A673 (cell line): ENCODE results near the gene TAL2. TPM values are rescaled to one million over a fixed set of nuclear protein-coding genes. Genes with fewer than 3 reads are reported as not detected.

Experiments used
- BruUV-seq: library from RNA; stranded (reverse); fragments of 400-500 nt; replicated peaks from 2 replicates; lab custom pipeline; 2021; lab: Mats Ljungman, UMichigan
- CTCF ChIA-PET: fragments of 300-600 bp; sonication (Branson Sonifier 250); formaldehyde crosslinking; loops from one replicate; lab custom pipeline; 2022; ENCODE audit warnings: antibody characterized with exemption; lab: Charles Lee
- POLR2A ChIA-PET: fragments of 300-600 bp; sonication (Branson Sonifier 250); formaldehyde crosslinking; loops from one replicate; lab custom pipeline; 2022; ENCODE audit warnings: antibody characterized with exemption; ENCODE audit not compliant: low non-redundant PET; lab: Charles Lee
- DNase-seq: peaks from one replicate; pipeline ENCODE4 v3.0.0-alpha.2; 2015; ENCODE audit warnings: low spot score
- H3K27ac ChIP-seq: fragments of 200-600 bp; sonication (generic); 2 replicates; pipeline ENCODE4 v1.5.1; 2016; ENCODE audit warnings: mixed run types, low read depth, mild to moderate bottlenecking, mixed read lengths, antibody characterized with exemption, low read length; ENCODE audit not compliant: poor library complexity, severe bottlenecking
- H3K27me3 ChIP-seq: fragments of 200-600 bp; sonication (generic); replicated peaks from 2 replicates; pipeline ENCODE4 v1.6.1; 2017; ENCODE audit warnings: mixed run types, low read depth, mild to moderate bottlenecking, mixed read lengths, antibody characterized with exemption, low read length; ENCODE audit not compliant: insufficient read depth, poor library complexity
- H3K36me3 ChIP-seq: fragments of 200-600 bp; sonication (generic); 2 replicates; pipeline ENCODE4 v1.6.1; 2016; ENCODE audit warnings: mixed run types, mild to moderate bottlenecking, mixed read lengths, antibody characterized with exemption, low read length; ENCODE audit not compliant: insufficient read depth, poor library complexity, severe bottlenecking
- H3K4me1 ChIP-seq: fragments of 200-600 bp; sonication (generic); 2 replicates; pipeline ENCODE4 v1.6.1; 2017; ENCODE audit warnings: mixed run types, mild to moderate bottlenecking, mixed read lengths, antibody characterized with exemption, low read length; ENCODE audit not compliant: insufficient read depth, poor library complexity, severe bottlenecking
- H3K4me3 ChIP-seq: fragments of 200-600 bp; sonication (generic); 2 replicates; pipeline ENCODE4 v1.5.1; 2016; ENCODE audit warnings: low read depth, mixed run types, mild to moderate bottlenecking, mixed read lengths, low read length; ENCODE audit not compliant: poor library complexity, severe bottlenecking
- H3K9me3 ChIP-seq: fragments of 200-600 bp; sonication (generic); 2 replicates; pipeline ENCODE4 v1.6.1; 2016; ENCODE audit warnings: mixed run types, low read depth, mild to moderate bottlenecking, mixed read lengths, antibody characterized with exemption, low read length; ENCODE audit not compliant: poor library complexity, severe bottlenecking
- EZH2 ChIP-seq: fragments of 200-600 bp; sonication (generic); IDR thresholded peaks from 2 replicates; pipeline ENCODE4 v1.6.1; 2017; ENCODE audit warnings: borderline replicate concordance, low read depth, mild to moderate bottlenecking, mixed read lengths, antibody characterized with exemption, low read length; ENCODE audit not compliant: poor library complexity, severe bottlenecking
- intact Hi-C: fragments of 100-400 bp; cut with micrococcal nuclease; formaldehyde crosslinking; loops from one replicate; pipeline ENCODE4 v1.10.0; 2022; ENCODE audit not compliant: unreplicated experiment
- total RNA-seq: library from RNA; stranded (reverse); gene quantifications from 2 replicates; pipeline ENCODE4 v1.2.3, GENCODE V29; 2021
- TF ChIP-seq, protein P1 (sequence below): fragments of 300-800, 200-600 bp; sonication (generic); conservative IDR thresholded peaks from 2 replicates; pipeline ENCODE4 v1.5.1; 2017; ENCODE audit warnings: low read depth, mild to moderate bottlenecking, antibody characterized with exemption, low read length, moderate library complexity, mixed read lengths

The TAL2 gene
- total RNA-seq, 1 experiment from 2014 or later = not detected

DNA sequence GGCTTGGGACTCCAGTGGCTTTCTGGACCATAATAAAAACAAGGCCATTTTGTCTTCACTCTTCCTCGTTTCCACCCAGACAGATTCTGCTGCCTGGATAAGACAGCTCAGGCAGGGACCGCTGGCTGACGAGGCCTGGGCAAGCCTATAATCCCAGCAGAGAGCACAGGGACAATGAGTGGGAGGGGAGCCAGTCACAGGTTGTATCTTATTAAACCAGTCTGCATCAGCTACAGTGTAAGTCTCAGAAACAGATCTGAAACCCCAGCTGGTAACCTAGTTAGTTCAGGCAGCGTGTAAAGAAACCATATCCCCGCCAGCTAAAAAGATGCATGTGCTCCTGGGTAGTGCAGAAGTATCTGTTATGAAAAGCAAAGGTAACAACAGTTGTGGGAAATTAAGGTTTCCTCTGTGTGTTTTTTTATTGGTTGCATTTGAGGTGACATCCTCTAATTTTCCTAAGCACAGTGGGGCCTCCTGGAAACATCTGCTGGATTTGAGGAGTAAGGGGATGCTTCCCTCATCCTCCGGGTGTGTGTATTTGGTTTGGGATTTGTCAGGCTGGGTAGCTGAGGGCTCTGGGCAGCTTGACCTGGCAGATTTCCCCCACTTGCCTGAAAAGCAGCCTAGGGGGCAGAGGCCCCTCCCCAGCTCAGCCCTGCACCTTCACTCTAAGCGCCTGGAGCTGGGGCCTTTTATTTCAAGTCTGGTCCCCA is 15.2 kb upstream of the TAL2 start:
- no peaks in the 10 kb centered on the region for H3K36me3 ChIP-seq
- H3K4me3 ChIP-seq = no peak overlapping the region
- no peaks in the 10 kb centered on the region for H3K9me3 ChIP-seq
- intact Hi-C loops = no loop called here
- TF ChIP-seq, protein P1, sequence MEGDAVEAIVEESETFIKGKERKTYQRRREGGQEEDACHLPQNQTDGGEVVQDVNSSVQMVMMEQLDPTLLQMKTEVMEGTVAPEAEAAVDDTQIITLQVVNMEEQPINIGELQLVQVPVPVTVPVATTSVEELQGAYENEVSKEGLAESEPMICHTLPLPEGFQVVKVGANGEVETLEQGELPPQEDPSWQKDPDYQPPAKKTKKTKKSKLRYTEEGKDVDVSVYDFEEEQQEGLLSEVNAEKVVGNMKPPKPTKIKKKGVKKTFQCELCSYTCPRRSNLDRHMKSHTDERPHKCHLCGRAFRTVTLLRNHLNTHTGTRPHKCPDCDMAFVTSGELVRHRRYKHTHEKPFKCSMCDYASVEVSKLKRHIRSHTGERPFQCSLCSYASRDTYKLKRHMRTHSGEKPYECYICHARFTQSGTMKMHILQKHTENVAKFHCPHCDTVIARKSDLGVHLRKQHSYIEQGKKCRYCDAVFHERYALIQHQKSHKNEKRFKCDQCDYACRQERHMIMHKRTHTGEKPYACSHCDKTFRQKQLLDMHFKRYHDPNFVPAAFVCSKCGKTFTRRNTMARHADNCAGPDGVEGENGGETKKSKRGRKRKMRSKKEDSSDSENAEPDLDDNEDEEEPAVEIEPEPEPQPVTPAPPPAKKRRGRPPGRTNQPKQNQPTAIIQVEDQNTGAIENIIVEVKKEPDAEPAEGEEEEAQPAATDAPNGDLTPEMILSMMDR = no peak
- no peak for TF ChIP-seq EZH2
- no peaks in the 10 kb centered on the region for H3K4me1 ChIP-seq
- BruUV-seq = no TSS peak
- ChIA-PET CTCF (no interaction called here), POLR2A (no interaction called here)
- no peak for DNase-seq
- no peaks in the 10 kb centered on the region for H3K27me3 ChIP-seq
- H3K27ac ChIP-seq = no peak overlapping the region

DNA sequence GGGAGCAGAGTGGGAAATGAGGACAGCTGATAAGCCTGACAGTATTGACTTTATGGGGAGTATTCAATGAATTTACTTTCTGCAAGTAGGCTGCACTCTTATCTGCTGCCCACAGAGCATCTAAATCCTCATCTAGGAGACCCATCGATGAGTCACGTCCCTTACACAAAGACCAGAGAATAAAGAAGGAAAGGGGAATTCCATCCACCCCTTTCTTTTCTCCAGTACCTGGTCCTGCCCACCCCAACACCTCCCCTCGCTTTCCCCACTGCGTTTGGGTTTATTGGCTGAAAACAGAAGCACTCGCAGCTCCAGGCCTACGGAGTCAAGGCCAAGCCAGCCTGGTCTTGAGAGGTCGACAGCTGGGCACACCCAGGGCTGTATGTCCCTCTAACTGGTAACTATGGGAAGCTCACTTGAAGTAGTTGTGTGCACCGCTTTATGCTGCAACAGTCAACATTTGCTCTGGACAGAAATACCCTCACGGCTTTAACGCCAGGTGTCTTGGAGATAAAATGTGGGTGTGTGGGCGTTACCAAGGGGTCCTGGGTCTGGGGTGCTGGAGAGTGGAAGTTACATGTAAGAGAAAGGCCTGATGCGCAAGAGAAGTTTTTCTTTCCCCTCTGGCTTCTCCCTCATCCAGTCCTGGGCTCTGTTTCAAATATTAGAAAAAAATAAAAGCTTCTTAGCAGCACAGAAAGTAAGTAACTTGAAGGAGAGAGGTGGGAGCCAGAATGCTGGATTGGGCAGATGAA is 14.5 kb upstream of the TAL2 start:
- Histone ChIP-seq H3K4me1 (no peaks in the 10 kb centered on the region), H3K9me3 (no peaks in the 10 kb centered on the region), H3K36me3 (no peaks in the 10 kb centered on the region), H3K27me3 (no peaks in the 10 kb centered on the region), H3K27ac (no peak overlapping the region), H3K4me3 (no peak overlapping the region)
- CTCF ChIA-PET = no interaction called here
- no peak for TF ChIP-seq EZH2
- TF ChIP-seq, protein P1 = no peak
- BruUV-seq = no TSS peak
- intact Hi-C loops = no loop called here
- POLR2A ChIA-PET = no interaction called here
- no peak for DNase-seq

GRCh38 chr9:105651806-105652205 is 10.5 kb upstream of the TAL2 start:
- POLR2A ChIA-PET = no interaction called here
- TF ChIP-seq, protein P1 = no peak
- no peak for TF ChIP-seq EZH2
- no TSS peak for BruUV-seq

More at GRCh38 chr9:105651806-105652205, 10.5 kb upstream of the TAL2 start:
- intact Hi-C loops = no loop called here
- H3K4me1 ChIP-seq = no peaks in the 10 kb centered on the region
- no peaks in the 10 kb centered on the region for H3K9me3 ChIP-seq
- no peak overlapping the region for H3K27ac ChIP-seq
- CTCF ChIA-PET = no interaction called here
- H3K27me3 ChIP-seq = peaks cover 19% of the 10 kb centered on the region
- DNase-seq = no peak
- no peak overlapping the region for H3K4me3 ChIP-seq
- H3K36me3 ChIP-seq = no peaks in the 10 kb centered on the region
